SH-SY5Y (cell line): Measurements from ENCODE around the gene NCBP2L.

Source experiments
- GATA2 ChIP-seq: IDR thresholded peaks from 2 replicates; pipeline ENCODE4 v1.6.1; 2011; ENCODE audit warnings: mild to moderate bottlenecking, low read depth, low read length
- GATA3 ChIP-seq: IDR thresholded peaks from 2 replicates; pipeline ENCODE4 v1.6.1; 2011; ENCODE audit warnings: low read depth, mild to moderate bottlenecking, low read length, moderate library complexity

NCBP2L gene

DNA sequence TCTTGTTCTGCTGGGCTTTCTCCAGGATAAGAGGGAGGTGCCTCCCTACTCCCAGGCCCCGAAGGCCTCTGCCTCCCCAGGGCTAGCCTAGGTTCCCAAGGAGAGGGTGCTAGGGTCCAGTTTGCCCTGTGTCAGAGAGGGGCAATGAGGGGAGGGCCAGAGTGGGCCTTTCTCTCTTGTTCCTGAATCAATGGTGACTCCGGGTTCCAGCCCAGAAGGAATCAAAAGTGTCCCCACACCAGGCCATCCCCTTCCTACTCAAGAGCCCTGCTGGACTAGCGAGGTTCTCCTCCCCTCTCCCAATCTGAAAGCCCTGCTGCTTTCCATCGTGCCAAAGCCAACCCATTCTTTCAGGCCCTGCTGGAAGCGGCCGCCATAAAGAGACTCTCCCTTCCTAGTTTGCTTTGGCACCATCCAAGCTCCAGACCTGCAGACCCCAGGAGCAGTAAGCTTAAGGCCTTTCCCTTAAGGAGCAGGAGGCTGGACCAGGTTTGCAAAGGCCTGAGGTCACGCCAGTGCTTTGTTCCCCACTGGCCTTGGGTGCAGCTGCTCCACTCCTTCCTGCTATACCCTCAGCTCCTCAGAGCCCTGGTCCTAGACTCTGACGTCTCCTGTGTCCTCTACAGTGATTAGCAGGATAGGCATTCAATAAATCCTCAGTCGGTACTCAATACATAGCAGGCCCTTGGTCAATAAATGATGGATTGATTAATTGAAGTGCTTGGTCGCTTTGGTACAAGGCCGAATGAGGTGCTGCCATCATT is 12.5 kb upstream of the NCBP2L start:
- TF ChIP-seq GATA2 (no peak), GATA3 (no peak)

DNA sequence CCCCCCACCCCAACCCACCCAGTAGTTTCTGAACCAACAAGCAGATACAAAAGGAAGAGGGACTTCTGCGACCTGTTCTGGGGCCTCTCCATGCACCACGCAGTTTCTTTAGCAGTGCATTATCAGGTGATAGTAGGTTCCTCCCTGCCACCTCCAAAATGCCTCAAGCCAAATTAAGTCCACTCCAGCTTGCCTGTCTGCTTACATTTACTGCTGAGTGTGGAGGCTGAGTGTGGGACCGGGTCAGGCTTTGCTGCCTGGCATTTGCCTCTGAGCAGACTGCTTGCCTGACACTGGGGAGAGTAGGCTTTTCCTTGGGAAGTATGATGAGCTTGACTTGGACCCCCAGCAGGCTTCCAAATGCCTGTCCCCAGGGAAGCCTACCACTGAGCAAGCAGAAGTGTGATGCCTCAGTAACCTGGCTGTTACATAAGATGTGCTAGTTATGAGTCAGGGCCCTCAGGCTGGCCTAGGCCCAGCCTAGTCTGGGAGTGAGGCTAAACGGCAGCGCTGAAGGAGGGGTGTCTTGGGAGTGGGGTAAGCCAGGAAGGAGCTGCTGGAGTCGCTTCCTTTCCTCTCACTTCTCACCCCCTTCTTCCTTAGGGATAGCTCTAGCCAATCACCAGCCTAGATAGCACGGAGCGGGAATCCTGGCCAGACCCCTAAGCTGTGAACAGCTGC is 10.9 kb upstream of the NCBP2L start:
- TF ChIP-seq GATA2 (no peak), GATA3 (no peak)

DNA sequence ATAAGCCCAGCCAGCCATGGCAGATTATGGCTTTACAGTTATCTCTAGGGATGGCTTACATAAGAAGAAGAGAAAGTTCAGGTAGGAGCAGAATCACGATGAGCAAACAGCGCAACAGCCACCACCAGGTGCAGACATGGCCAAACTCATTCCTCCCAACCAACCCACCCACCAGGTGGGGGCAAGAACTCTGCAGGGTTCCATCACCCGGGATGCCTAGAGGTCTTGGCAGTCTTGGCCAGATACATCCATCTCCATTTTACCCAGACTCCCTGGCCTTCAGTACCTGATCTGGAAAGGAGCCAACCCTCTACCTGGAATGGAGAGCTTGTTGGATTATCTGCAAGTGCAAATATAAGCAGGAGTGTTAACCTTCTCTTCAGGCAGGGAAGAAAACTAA is 9.5 kb upstream of the NCBP2L start:
- TF ChIP-seq GATA3 (no peak), GATA2 (no peak)

DNA sequence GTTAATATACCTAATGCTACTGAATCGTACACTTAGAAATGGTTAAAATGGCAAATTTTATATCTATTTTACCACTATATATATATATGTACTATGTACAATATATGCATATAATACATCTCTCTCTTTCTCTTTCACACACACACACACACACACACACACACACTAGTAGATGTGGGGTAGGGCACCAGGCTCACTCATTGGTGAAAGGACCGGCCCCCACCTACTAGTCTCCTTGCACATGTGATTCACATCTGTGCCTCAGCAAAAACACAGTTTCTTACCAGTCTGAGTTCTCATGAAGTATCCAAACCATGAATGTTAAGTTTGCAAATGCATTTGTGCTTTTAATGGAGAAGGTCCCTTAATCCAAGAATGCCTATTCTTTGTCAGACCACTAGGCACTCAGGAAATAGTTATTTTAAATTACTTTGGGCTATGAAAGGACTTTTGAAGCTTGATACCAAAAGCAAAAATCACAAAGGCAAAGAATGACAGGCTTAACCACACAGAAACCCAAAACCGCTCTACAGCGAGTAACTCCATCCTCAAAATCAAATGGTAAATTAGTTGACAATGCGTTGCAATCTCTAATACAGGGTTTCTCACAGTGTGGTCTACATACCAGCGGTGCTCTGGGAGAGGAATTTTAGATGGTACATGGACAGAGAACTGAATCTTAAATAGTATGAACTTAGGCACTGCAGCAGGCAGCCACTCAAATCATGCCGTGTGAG is 7.8 kb upstream of the NCBP2L start:
- TF ChIP-seq GATA3 (no peak), GATA2 (no peak)

DNA sequence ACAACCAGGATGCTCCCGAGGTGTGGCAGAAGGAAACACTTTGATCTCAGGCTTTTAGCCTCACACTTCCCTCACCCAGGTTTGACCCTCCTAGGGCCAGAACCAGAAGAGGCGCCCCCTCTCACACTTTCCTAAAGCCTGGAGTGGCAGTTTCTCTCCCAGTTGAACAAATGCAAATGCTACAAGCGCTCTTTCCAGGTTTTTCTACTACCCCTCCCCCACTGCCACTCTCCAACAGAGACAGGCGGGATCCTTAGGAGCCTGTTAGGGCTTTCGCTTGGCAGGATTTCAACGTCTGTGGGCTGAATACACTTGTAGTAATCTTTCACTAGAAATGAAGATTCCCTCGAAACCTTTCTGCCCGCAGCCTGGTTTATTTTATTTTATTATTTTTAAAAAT is 4.3 kb upstream of the NCBP2L start:
- no peak for TF ChIP-seq GATA2
- TF ChIP-seq GATA3 = no peak

DNA sequence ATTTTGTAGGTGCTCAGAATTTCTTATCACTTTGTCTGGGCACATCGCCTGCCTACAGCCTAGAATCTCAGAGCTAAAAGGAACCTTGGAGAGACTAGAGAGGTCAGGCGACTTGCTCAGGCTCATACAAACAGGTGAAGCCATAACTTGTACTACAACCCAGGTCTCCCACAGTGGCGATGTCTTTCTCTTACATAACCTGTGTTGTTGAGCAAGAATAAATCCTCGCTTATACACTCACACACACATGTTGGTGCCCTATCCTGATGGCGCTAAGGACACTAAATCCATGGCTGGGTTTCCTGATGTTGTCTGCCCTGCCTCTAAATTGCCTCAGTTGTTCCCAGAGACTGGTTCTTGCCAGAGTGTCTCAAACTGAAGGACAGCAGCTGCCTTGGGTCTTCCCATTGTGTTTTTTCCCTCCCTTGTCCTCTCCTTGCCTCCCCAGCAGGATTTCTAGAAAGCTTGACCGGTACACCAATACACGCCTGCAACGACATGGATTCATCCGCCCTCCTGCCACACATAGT is 3.6 kb upstream of the NCBP2L start:
- TF ChIP-seq GATA3 = no peak
- no peak for TF ChIP-seq GATA2

DNA sequence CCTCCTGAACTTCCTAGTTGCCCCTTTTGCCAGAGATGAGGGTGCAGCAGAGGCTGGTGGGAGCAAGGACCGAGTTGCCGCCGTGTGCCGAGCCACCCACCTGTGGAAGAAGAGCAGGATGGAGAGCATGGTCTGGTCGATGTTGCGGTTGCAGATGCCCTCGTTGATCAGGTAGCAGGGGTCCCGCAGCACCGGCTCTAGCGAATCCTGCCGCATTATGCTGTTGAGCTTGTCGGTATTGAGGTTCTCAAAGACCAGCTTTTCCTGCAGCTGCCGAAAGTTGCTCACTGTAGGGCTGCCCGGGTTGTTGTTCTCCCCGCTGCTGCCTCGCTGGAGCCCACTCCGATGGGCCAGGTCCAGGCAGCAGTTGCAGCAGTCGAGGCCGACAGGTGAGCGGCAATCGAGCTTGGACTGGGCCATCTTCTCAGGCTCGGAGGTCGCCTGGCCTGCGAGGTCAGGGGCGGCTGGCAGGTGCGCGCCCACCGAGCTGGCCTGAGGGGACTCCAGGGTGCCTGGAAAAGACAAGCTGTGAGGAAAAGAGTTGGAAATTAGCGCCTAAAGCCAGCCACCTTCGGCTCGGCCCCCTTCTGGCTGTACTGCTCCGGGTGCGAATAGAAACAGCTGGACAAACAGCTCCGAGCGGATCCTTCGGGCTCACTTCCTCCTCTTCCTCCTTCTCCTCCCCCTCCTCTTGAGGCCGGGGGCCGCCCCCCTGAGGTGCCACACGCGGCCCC is 2.4 kb upstream of the NCBP2L start:
- TF ChIP-seq GATA3 = no peak
- TF ChIP-seq GATA2 = no peak

DNA sequence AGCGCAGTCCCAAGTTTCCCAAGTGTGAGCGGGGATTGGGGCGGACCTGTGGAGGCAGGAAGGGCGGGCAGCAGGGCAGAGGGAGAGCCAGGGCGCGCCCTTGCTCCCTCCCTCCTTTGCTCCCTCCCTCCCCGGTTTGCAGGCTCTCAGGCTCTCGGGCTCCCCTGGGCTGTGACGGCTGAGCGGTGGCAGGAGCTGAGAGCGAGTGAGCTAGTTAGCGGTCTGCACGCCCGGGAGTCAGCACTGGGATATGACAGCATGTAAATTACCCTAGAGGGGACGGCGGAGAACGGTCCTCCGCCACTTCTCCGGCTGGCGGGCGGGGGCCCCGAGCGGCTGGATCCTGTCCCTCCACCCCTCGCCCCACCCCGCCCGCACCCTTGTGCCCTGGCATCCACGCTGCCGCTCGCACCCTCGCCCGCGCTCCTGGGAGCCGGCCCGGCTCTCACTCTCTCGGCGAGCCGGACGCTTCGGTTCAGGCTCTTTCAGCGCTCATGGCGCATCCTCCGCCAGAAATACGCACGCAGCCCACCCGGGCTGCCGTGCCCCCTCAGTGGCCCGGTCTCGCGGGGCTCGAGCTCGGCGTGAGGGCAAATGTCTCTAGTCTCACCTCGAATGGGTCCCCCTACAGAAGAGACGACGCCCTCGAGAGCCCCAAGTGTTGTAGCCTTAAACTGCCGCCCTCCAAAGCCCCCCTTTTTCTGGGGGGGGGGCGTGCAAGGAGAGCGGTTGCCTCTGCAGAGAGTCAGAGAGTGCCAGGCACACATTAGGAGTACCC is 1.6 kb upstream of the NCBP2L start, which contains the start of gene TSC22D3:
TSC22D3 (minus strand) TSS at position 54 of the 778 bp plus-strand sequence. CDS start 368 bp downstream, outside the sequence.
- no peak for TF ChIP-seq GATA2
- no peak for TF ChIP-seq GATA3

DNA sequence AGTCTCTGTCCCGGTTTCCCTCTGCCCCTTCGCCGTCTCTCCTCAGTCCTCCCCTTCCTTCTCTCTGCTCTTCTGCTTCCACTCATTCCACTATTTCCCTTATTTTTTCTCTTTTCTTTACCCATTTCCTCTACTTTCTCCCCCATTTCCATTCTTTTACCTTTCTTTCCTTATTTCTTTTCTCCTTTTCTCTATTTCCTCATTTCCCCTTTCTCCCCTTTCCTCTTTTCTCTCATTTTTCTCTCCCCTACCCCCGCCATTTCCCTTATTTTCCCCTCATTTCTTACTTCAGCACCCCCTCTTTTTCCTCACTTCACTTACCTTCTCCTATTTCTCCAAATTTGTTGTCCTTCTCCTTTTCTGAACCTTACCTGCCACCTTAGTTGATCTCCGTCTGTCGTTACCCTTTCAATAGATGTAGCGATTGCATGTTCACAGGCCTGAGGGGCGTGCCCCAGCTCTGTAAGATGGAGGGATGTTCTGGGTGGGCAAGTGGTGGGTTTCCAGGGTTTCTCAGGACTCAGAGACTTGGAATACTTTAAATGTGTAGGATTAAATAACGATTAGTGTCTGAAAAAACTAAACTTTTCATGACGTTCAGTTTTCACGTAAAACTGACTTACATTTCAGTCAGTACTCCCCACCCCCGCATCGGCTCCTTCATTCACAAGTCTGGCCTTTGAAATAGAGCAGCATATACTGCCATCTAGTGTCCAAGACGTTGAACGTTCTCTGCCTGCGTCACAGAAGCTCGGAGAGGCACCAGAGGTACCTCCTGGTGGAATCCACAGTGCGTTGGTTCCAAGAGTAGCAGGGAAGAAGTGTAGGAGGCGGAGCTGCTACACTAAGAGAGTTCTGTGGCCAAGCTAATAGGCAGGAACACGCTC is 641 bp upstream of the NCBP2L start:
- TF ChIP-seq GATA2 (no peak), GATA3 (no peak)

DNA sequence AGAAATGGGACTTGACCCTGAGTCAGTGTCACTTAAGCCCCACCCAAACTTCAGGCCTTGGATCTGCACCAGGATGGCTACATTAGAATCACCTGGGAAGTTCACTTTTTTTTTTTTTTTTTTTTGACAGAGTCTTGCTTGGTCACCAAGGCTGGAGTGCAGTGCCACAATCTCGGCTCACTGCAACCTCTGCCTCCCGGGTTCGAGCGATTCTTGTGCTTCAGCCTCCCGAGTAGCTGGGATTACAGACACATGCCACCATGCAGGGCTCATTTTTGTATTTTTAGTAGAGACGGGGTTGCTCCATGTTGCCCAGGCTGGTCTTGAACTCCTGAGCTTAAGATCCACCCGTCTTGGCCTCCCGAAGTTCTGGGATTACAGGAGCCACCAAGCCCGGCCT is 3.0 kb downstream of the NCBP2L start:
- no peak for TF ChIP-seq GATA2

DNA sequence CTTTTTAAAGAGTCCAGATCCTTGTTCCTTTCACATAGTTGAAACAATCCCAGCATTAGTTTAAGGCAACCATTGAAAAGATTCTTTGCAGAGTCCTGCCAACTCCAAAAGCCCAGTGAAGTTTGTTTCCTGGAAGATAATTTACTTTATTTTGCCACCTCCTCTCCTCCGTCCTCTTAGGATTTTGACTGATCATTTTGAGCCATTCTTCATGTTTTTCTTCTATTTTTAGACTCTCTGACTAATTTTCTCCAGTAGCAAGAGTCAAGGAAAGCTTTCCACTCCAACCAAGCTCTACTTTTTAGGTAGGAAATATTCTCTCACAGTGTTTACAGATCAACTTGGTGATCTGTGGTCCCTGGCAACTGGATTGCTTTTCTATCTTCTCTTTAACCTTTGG is 10.3 kb downstream of the NCBP2L start:
- TF ChIP-seq GATA2 = no peak
- TF ChIP-seq GATA3 = no peak

DNA sequence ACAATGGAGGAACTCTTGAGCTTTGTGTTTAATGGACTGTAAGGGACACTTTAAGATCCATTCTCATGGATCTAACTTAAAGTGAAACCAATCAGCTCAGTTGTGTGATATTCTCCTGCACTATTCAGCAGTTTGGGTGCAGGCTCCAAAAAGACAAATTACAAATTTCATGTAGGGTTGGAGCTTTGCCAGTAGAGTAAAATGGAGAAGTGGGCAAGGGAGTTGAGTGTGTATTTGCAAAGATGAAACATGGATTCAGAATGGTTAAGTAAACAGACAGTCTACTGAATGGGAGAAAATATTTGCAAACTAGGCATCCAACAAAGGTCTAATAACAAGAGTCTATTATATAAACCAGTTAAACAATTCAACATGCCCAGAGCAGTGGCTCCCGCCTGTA is 26.9 kb downstream of the NCBP2L start:
- TF ChIP-seq GATA2 (no peak), GATA3 (no peak)
